ENCODE measurements around the gene PTGER1. TPM values are rescaled to one million over a fixed set of nuclear protein-coding genes. Genes with fewer than 3 reads are reported as not detected.

PTGER1 gene
- total and polyA plus RNA-seq, 2 of the 13 experiments (the other 11 are each of a cell fraction or from before 2014, with no cell fraction given), result 0.13 TPM; not detected in 1

- TF ChIP-seq MLXIP (CRISPR knock-in tag; IDR thresholded peaks at IDR 0.05; ENCODE audit: borderline replicate concordance), result no peak
- TF ChIP-seq ZNF746 (CRISPR knock-in tag; IDR thresholded peaks at IDR 0.05), result 0 out of 2 replicates have a peak, but pooled peaks have one; percentile 54
- TF ChIP-seq KAT2B (IDR thresholded peaks at IDR 0.05; ENCODE audit: borderline replicate concordance, low read depth, low read length), result no peak
- TF ChIP-seq ZNF431 (CRISPR knock-in tag; IDR thresholded peaks at IDR 0.05; ENCODE audit: borderline replicate concordance, low read depth), result no peak
- no peak for TF ChIP-seq AHR (CRISPR knock-in tag; IDR thresholded peaks at IDR 0.05)
- peak; percentile 33; the same call in 1 of the 2 replicates for TF ChIP-seq ZNF770 (CRISPR knock-in tag; IDR thresholded peaks at IDR 0.05)
- TF ChIP-seq ZSCAN21 (CRISPR knock-in tag; IDR thresholded peaks at IDR 0.05; ENCODE audit: borderline replicate concordance), result peak; percentile 74; the same call in 1 of the 2 replicates
- TF ChIP-seq TBX2 (CRISPR knock-in tag; IDR thresholded peaks at IDR 0.05; ENCODE audit: borderline replicate concordance), result peak; percentile 85
- no peak for TF ChIP-seq PCBP2 (optimal IDR thresholded peaks at IDR 0.05; ENCODE audit: low read depth, low read length, poor library complexity, severe bottlenecking)
- no peak for TF ChIP-seq ZNF550 (CRISPR knock-in tag; IDR thresholded peaks at IDR 0.05; ENCODE audit: borderline replicate concordance)
- TF ChIP-seq, protein P1, sequence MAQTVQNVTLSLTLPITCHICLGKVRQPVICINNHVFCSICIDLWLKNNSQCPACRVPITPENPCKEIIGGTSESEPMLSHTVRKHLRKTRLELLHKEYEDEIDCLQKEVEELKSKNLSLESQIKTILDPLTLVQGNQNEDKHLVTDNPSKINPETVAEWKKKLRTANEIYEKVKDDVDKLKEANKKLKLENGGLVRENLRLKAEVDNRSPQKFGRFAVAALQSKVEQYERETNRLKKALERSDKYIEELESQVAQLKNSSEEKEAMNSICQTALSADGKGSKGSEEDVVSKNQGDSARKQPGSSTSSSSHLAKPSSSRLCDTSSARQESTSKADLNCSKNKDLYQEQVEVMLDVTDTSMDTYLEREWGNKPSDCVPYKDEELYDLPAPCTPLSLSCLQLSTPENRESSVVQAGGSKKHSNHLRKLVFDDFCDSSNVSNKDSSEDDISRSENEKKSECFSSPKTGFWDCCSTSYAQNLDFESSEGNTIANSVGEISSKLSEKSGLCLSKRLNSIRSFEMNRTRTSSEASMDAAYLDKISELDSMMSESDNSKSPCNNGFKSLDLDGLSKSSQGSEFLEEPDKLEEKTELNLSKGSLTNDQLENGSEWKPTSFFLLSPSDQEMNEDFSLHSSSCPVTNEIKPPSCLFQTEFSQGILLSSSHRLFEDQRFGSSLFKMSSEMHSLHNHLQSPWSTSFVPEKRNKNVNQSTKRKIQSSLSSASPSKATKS (CRISPR knock-in tag; IDR thresholded peaks at IDR 0.05), result no peak
- no peak for TF ChIP-seq ZNF343 (CRISPR knock-in tag; IDR thresholded peaks at IDR 0.05)
- TF ChIP-seq SMARCC2 (IDR thresholded peaks at IDR 0.05), result no peak
- TF ChIP-seq PRDM10 (CRISPR knock-in tag; IDR thresholded peaks at IDR 0.05; ENCODE audit: low read depth), result peak; percentile 100
- no peak for TF ChIP-seq MTF1 (CRISPR knock-in tag; IDR thresholded peaks at IDR 0.05)
- peak; percentile 91 for TF ChIP-seq POGZ (CRISPR knock-in tag; IDR thresholded peaks at IDR 0.05)
Observed at GRCh38 chr19:14496029-14496833, 21.1 kb upstream of the PTGER1 start, which contains the start of gene GIPC1 (continued).
